Central memory CD8-positive, alpha-beta T cell (primary cell): ENCODE data around the gene TMEM198.

Experiments
- ATAC-seq: fragments of 150-1000 bp; cut with Tn5 transposase; replicated peaks from 2 replicates; pipeline ENCODE4 v1.10.0; 2022; ENCODE audit warnings: mild to moderate bottlenecking, moderate FRiP score, moderate number of reproducible peaks; ENCODE audit not compliant: poor library complexity, severe bottlenecking; ENCODE audit errors: extremely low read depth
- DNase-seq, 2 donors: peaks; one replicate each; pipeline ENCODE4 v3.0.0; 2021; ENCODE audit warnings: low spot score in 2 of 2
- H3K27ac Mint-ChIP-seq: one replicate; pipeline ENCODE4 v1.8.0; 2022; ENCODE audit warnings: low read depth, mild to moderate bottlenecking, moderate library complexity, mixed read lengths
- H3K27me3 Mint-ChIP-seq: one replicate; pipeline ENCODE4 v1.8.0; 2022; ENCODE audit warnings: mixed read lengths
- H3K36me3 Mint-ChIP-seq: one replicate; pipeline ENCODE4 v1.8.0; 2022; ENCODE audit warnings: mild to moderate bottlenecking, moderate library complexity, mixed read lengths; ENCODE audit not compliant: insufficient read depth
- H3K4me1 Mint-ChIP-seq: one replicate; pipeline ENCODE4 v1.8.0; 2022; ENCODE audit warnings: mixed read lengths
- H3K4me3 Mint-ChIP-seq: one replicate; pipeline ENCODE4 v1.8.0; 2022; ENCODE audit warnings: mild to moderate bottlenecking, moderate library complexity, mixed read lengths
- H3K9me3 Mint-ChIP-seq: one replicate; pipeline ENCODE4 v1.8.0; 2022; ENCODE audit warnings: mixed read lengths

TMEM198 gene

GRCh38 chr2:219578811-219579613, 35.2 kb downstream of the TMEM198 start:
- peaks cover 33% of the 10 kb centered on the region for H3K27me3 Mint-ChIP-seq
- ATAC-seq (peak; percentile 36), DNase-seq (no peak)
- peaks cover 2% of the 10 kb centered on the region for H3K36me3 Mint-ChIP-seq
- no peak overlapping the region for H3K27ac Mint-ChIP-seq
- H3K9me3 Mint-ChIP-seq = no peaks in the 10 kb centered on the region
- H3K4me1 Mint-ChIP-seq = no peaks in the 10 kb centered on the region
- no peak overlapping the region for H3K4me3 Mint-ChIP-seq

GRCh38 chr2:219581346-219581745, 37.5 kb downstream of the TMEM198 start:
- DNase-seq = no peak
- no peak for ATAC-seq
- Mint-ChIP-seq H3K27me3 (peaks cover 33% of the 10 kb centered on the region), H3K36me3 (peaks cover 2% of the 10 kb centered on the region), H3K9me3 (no peaks in the 10 kb centered on the region), H3K4me3 (no peak overlapping the region), H3K4me1 (no peaks in the 10 kb centered on the region), H3K27ac (no peak overlapping the region)

GRCh38 chr2:219591091-219591490, 47.3 kb downstream of the TMEM198 start:
- Mint-ChIP-seq H3K4me3 (no peak overlapping the region), H3K27me3 (peaks cover 57% of the 10 kb centered on the region), H3K9me3 (no peaks in the 10 kb centered on the region), H3K36me3 (no peaks in the 10 kb centered on the region), H3K4me1 (no peaks in the 10 kb centered on the region), H3K27ac (no peak overlapping the region)
- DNase-seq = no peak
- no peak for ATAC-seq

- Mint-ChIP-seq H3K27ac (no peak overlapping the region), H3K4me3 (no peak overlapping the region), H3K9me3 (no peaks in the 10 kb centered on the region), H3K27me3 (peaks cover 41% of the 10 kb centered on the region), H3K4me1 (peaks cover 8% of the 10 kb centered on the region), H3K36me3 (peaks cover 1% of the 10 kb centered on the region)
- ATAC-seq (no peak), DNase-seq (no peak)
Measured at GRCh38 chr2:219592736-219593135, 48.9 kb downstream of the TMEM198 start.

- H3K9me3 Mint-ChIP-seq = no peaks in the 10 kb centered on the region
- no peak overlapping the region for H3K4me3 Mint-ChIP-seq
Measured at GRCh38 chr2:219593154-219593553, 49.3 kb downstream of the TMEM198 start.

GRCh38 chr2:219595256-219595655, 51.4 kb downstream of the TMEM198 start:
- DNase-seq = no peak
- no peaks in the 10 kb centered on the region for H3K9me3 Mint-ChIP-seq
- peak overlapping the region; percentile 52 for H3K4me3 Mint-ChIP-seq

More at GRCh38 chr2:219593154-219593553, 49.3 kb downstream of the TMEM198 start:
- ATAC-seq (no peak), DNase-seq (no peak)
- H3K36me3 Mint-ChIP-seq = peaks cover 5% of the 10 kb centered on the region
- peaks cover 10% of the 10 kb centered on the region for H3K4me1 Mint-ChIP-seq
- H3K27ac Mint-ChIP-seq = no peak overlapping the region
- peaks cover 38% of the 10 kb centered on the region for H3K27me3 Mint-ChIP-seq

GRCh38 chr2:219596954-219597551, 53.2 kb downstream of the TMEM198 start:
- Mint-ChIP-seq H3K4me3 (peak overlapping the region; percentile 94), H3K9me3 (no peaks in the 10 kb centered on the region), H3K4me1 (peaks cover 27% of the 10 kb centered on the region), H3K36me3 (peaks cover 10% of the 10 kb centered on the region), H3K27ac (peak overlapping the region; percentile 92), H3K27me3 (peaks cover 23% of the 10 kb centered on the region)
- no peak for DNase-seq
- no peak for ATAC-seq

More at GRCh38 chr2:219595256-219595655, 51.4 kb downstream of the TMEM198 start:
- peaks cover 32% of the 10 kb centered on the region for H3K27me3 Mint-ChIP-seq
- H3K4me1 Mint-ChIP-seq = peaks cover 18% of the 10 kb centered on the region
- no peak for ATAC-seq
- H3K27ac Mint-ChIP-seq = no peak overlapping the region
- peaks cover 5% of the 10 kb centered on the region for H3K36me3 Mint-ChIP-seq

GRCh38 chr2:219597552-219598307, 53.9 kb downstream of the TMEM198 start, which contains the start of gene STK11IP:
Gene STK11IP, plus strand, starts transcription at chr2:219597857. Its CDS starts 263 bp downstream, at chr2:219598120.
- Mint-ChIP-seq H3K27ac (peak within 1 kb of the TSS; percentile 92), H3K4me3 (peak within 1 kb of the TSS; percentile 94), H3K36me3 (peaks cover 13% of the 10 kb centered on the region), H3K9me3 (no peaks in the 10 kb centered on the region), H3K4me1 (peaks cover 27% of the 10 kb centered on the region), H3K27me3 (peaks cover 16% of the 10 kb centered on the region)
- ATAC-seq = peak; percentile 88
- peak; percentile 78 to 81 for DNase-seq

GRCh38 chr2:219598308-219599078, 54.7 kb downstream of the TMEM198 start:
- Mint-ChIP-seq H3K36me3 (peaks cover 20% of the 10 kb centered on the region), H3K4me3 (peak overlapping the region; percentile 94), H3K27ac (peak overlapping the region; percentile 92), H3K9me3 (no peaks in the 10 kb centered on the region), H3K4me1 (peaks cover 27% of the 10 kb centered on the region), H3K27me3 (peaks cover 9% of the 10 kb centered on the region)
- ATAC-seq (no peak), DNase-seq (no peak)
